Loucy (cell line): ENCODE data around the gene SUCLG2.

Source experiments
- CTCF ChIP-seq: fragments of 200-600 bp; sonication (generic); conservative IDR thresholded peaks from 2 replicates; pipeline ENCODE4 v1.5.1; 2014; ENCODE audit warnings: mild to moderate bottlenecking, antibody characterized with exemption, low read length
- EZH2phosphoT487 ChIP-seq: fragments of 200-600 bp; IDR thresholded peaks from 2 replicates; pipeline ENCODE4 v1.6.1; 2018; ENCODE audit warnings: antibody characterized with exemption, mild to moderate bottlenecking, moderate library complexity, borderline replicate concordance

GRCh38 chr3:67635806-67636205, 18.6 kb downstream of the SUCLG2 start:
- TF ChIP-seq CTCF: no peak
- TF ChIP-seq EZH2phosphoT487: no peak
